Measurements from ENCODE around the gene PPP4R1. TPM values are rescaled to one million over a fixed set of nuclear protein-coding genes. Genes with fewer than 3 reads are reported as not detected.

Gene PPP4R1
- total RNA-seq, 1 experiment from 2014 or later: 106 TPM

DNA sequence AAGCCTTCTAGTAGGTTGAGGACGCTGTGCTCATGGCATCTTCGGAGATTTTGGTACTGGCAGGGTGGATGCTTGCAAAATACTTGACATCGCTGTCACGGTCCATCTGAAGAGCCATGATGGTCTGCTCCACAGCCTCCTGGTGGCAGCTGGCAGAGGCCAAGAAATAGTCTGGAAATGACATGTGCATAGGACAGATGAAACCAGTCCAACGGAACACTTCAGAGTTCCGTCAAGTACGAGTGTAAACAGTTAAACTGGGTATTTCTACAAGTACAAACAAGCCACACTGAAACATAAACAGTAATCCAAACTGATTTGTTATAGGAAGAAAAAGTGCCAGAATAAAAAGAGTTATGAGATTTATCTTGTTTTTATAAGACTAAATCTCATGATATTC is 66.6 kb downstream of the PPP4R1 start:
- Histone ChIP-seq H3K27me3 (ENCODE audit: insufficient read depth, low read length) (no peaks in the 10 kb centered on the region), H3K9ac (ENCODE audit: extremely low read depth, insufficient read length, low read length) (no peak overlapping the region), H4K5ac (ENCODE audit: insufficient read length, low read depth, low read length) (no peak overlapping the region), H3K27ac (ENCODE audit: insufficient read length, low read depth, low read length) (no peak overlapping the region), H3K18ac (ENCODE audit: insufficient read length, low read depth, low read length) (no peak overlapping the region), H3K23ac (ENCODE audit: insufficient read length, low read depth, low read length) (no peak overlapping the region), H2AFZ (ENCODE audit: low read length) (no peak overlapping the region), H3K79me1 (ENCODE audit: insufficient read depth, low read depth, low read length, poor library complexity, severe bottlenecking) (no peaks in the 10 kb centered on the region), H3K4me2 (ENCODE audit: insufficient read depth, insufficient read length, low read length) (no peak overlapping the region), H3K79me2 (ENCODE audit: insufficient read depth, low read length) (no peaks in the 10 kb centered on the region), H2BK20ac (ENCODE audit: low read depth, low read length, poor library complexity, severe bottlenecking) (no peak overlapping the region), H2AK5ac (ENCODE audit: insufficient read length, low read length) (no peak overlapping the region), H3K9me3 (ENCODE audit: control insufficient read depth, low read depth, low read length) (peaks cover 4% of the 10 kb centered on the region), H3K4me1 (ENCODE audit: insufficient read depth, low read length) (no peaks in the 10 kb centered on the region), H3K14ac (ENCODE audit: insufficient read depth, low read length) (no peak overlapping the region), H3K23me2 (ENCODE audit: insufficient read length, low read depth, low read length, poor library complexity, severe bottlenecking) (no peaks in the 10 kb centered on the region), H3K56ac (ENCODE audit: insufficient read length, low read depth, low read length) (no peak overlapping the region), H3K4ac (ENCODE audit: low read depth, low read length) (no peak overlapping the region), H4K20me1 (ENCODE audit: control insufficient read depth, insufficient read depth, insufficient read length) (peaks cover 3% of the 10 kb centered on the region), H2BK120ac (ENCODE audit: low read depth, low read length, poor library complexity, severe bottlenecking) (no peak overlapping the region), H2BK5ac (ENCODE audit: insufficient read length, low read length) (no peak overlapping the region), H2BK15ac (ENCODE audit: low read depth, low read length) (no peak overlapping the region), H2BK12ac (ENCODE audit: insufficient read length, low read depth, low read length) (no peak overlapping the region), H4K91ac (ENCODE audit: insufficient read length, low read depth, low read length) (no peak overlapping the region), H3T11ph (ENCODE audit: low read length) (no peak overlapping the region), H4K8ac (replicated peaks; ENCODE audit: insufficient read length, low read depth, low read length) (no peak overlapping the region)
- Mint-ChIP-seq H3K4me1 (peaks cover 22 to 23% of the 10 kb centered on the region in 2 experiments), H3K36me3 (ENCODE audit: insufficient read depth in 1 of 3, low read depth in 3 of 3) (peaks cover 34 to 68% (median 57%) of the 10 kb centered on the region in 3 experiments), H3K27me3 (ENCODE audit: low read depth) (no peaks in the 10 kb centered on the region), H3K9me3 (peaks cover 4% of the 10 kb centered on the region in 2 experiments; a peak in 4 of 5 replicates), H3K27ac (peak overlapping the region in 1 of 3 experiments; percentile 76; a peak in 1 of 7 replicates), H3K4me3 (no peak overlapping the region)
- TF ChIP-seq, protein P1, sequence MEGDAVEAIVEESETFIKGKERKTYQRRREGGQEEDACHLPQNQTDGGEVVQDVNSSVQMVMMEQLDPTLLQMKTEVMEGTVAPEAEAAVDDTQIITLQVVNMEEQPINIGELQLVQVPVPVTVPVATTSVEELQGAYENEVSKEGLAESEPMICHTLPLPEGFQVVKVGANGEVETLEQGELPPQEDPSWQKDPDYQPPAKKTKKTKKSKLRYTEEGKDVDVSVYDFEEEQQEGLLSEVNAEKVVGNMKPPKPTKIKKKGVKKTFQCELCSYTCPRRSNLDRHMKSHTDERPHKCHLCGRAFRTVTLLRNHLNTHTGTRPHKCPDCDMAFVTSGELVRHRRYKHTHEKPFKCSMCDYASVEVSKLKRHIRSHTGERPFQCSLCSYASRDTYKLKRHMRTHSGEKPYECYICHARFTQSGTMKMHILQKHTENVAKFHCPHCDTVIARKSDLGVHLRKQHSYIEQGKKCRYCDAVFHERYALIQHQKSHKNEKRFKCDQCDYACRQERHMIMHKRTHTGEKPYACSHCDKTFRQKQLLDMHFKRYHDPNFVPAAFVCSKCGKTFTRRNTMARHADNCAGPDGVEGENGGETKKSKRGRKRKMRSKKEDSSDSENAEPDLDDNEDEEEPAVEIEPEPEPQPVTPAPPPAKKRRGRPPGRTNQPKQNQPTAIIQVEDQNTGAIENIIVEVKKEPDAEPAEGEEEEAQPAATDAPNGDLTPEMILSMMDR (conservative IDR thresholded peaks at IDR 0.05): no peak
- no peak for DNase-seq
- WGBS (ENCODE audit: extremely low coverage, insufficient read length, low lambda C conversion rate): no CpG with 5 or more reads among the region's 7 CpGs

Data from H9 (cell line).